ENCODE data around the gene CCDC27.
"Not testable (repeated sequence)": the region's sequence is repeated elsewhere in the genome, so short reads cannot be mapped to it uniquely, and the experiment has no call there.

CCDC27 gene

DNA sequence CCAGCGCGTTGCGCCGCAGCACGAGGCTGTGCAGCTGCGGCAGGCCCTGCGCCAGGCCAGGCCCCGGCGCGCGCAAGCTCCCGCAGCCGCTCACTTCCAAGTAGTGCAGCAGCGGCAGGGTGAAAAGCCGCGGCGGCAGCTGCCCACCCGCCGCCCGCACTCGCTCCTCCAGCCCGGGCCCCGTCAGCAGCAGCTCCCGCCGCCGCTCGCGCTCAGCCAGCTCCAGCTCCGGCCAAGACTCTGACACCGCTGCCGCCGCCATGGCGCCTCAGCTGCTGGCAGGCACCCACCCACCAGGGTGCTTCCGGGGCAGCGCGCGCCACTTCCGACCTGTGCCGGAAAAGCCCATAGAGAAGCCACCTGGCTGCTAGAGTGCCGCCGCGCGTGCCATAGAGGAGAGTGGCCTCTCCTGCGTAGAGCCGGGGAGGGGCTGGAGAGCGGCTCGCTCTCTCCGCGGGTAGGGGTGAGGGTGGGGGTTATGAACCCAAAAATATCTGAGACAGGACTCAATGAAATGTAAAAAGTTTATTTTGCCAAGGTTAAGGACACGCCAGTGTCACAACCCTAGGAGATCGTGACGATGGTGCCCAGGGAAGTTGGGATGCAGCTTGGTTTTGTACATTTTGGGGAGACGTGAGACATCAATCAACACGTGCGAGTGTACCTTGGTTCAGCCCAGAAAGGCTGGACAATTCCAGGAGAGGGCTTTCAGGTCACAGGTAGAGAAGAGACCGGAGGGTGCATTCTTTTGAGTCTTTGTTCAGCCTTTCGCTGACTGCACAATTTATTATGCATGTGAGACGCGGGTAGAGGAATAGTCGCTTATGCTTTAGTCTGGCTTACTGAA is 44.2 kb downstream of the CCDC27 start, which contains the start of gene LRRC47:
Gene LRRC47, minus strand, starts transcription at position 284 of the 847 bp plus-strand sequence. Its CDS starts 22 bp downstream, at position 262.
- no peak for FAIRE-seq

DNA sequence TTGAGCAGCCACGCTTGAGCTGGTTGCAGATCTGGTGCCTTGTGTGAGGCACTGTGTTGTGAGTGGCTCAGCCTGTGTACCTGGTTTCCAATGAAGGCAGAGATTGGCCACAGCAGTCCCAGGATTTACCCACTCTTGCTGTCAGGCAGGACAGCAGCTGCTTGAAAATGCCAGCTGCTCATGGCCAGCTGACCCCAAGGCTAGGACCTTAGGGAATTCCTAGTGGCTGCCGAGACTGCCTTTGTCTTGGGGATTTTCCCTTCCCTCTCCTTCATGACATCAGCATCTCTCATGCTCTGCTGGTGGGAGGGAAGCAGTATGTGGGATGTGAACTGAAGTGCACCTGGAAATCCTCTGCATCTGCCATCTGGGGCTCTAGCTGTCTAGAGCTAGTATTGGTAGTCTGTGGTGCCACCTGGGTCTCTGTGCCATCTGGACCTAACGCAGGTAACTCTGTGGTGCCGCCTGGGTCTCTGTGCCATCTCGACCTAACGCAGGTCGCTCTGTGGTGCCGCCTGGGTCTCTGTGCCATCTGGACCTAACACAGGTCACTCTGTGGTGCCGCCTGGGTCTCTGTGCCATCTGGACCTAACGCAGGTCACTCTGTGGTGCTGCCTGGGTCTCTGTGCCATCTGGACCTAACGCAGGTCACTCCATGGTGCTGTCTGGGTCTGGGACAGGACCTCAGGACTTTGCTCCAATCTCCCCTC is 47.9 kb downstream of the CCDC27 start:
- FAIRE-seq: no peak

DNA sequence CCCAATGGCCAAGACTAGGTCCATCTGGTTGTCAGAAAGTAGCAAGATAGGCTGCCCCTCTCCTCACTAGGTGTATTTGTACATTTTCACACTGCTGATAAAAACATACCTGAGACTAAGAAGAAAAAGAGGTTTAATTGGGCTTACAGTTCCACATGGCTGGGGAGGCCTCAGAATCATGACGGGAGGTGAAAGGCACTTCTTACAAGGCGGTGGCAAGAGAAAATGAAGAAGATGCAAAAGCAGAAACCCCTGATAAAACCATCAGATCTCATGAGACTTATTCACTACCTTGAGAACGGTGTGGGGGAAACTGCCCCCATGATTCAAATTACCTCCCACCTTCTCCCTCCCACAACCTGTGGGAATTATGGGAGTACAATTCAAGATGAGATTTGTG is 48.5 kb downstream of the CCDC27 start:
- not testable (repeated sequence) for FAIRE-seq

DNA sequence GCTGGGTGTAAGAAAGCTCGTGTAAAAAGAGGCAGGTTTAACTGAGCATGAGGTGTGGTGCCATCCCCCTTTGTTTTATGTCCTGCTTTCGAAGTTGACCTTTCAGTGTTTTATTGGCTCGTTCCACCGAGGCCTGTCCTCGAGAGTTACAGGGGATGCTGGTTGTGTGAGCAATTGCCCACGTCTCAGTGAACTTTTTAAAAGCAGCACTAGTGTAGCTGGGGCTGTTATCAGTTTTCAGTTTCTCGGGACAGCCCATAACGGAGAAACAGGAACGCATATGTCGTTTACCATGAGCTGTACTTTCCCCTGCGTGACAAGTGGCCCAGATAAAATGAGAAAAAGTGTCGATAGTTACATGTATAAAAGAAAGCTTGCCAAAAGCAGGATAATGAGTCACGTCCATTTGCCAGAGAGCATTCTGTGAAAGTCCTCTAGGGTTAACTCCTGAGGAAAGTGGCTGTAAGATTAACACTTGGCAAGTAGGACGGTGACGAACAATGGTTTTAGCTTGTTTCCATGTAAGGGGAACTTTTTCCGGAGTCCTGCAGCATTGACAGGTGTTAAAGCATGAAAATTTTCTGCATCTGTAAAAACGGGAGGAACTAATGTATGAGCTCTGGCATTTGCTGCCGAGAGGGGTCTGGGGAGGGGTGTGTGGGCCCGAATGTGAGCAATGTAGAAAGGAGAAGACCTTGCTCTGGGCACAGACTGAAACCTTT is 51.8 kb downstream of the CCDC27 start:
- no peak for FAIRE-seq

DNA sequence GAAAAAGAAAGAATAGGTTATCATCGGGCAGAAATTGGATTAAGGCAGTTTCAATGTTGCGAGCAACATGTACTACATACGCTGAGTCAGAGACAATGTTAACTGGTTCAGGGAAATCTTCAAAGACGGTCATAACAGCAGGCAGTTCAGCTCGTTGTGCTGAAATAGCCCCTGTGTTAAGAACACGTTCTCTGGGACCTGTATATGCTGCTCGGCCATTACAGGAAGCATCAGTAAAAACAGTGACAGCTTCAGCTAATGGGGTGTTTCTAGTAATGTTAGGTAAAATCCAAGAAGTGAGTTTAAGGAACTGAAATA is 52.3 kb downstream of the CCDC27 start:
- FAIRE-seq: not testable (repeated sequence)

DNA sequence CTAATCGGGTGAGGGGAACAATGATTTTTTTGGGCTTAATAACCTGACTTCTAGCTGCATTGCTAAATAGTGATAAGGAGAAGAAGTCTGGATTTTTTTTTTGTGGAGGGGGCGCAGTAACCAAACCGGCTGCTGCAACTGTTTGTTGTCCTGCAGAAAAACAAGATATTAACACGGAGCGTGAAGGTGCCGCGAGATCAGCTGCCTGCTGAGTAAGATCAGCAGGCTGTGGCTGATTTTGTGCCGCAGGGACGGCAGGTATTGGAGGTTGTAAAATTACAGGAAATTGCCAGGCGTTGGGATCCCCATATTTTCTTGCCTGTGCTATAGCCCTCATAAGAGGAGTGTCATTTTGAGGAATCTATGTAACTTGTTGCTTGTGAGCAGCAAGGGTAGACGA is 52.8 kb downstream of the CCDC27 start:
- FAIRE-seq: no peak

DNA sequence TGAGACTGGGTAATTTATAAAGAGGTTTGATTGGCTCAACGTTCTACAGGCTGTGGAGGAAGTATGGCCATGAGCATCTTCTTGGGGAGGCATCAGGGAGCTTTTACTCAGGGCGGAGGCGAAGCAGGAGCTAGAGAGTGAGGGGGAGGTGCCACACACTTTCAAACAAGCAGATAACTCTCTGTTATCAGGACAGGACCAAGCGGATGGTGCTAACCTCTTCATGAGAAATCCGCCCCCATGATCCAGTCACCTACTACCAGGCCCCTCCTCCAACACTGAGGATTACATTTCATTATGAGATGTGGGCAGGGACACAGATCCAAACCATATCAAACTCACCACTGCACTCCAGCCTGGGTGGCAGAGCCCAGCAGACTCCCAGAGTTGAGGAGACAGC is 55.5 kb downstream of the CCDC27 start:
- FAIRE-seq: no peak

DNA sequence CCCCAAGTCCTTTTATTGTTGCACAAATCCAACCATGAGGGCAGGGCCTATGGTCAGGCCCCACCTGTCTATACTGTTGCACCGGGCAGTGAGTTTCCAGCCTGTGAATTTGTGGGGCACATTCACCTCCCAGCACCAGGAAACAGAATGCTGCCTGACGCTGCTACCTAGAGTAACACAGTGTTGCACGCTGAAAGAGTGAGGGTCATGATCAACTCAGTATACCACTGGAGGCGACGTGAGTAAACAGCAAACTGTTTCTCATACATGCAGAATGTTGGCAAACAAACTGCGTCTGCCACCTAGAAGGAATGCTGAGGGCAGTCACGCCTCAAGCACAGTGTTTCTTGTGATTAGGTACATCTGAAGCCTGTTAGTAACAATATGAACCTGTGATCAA is 57.4 kb downstream of the CCDC27 start:
- FAIRE-seq: no peak

DNA sequence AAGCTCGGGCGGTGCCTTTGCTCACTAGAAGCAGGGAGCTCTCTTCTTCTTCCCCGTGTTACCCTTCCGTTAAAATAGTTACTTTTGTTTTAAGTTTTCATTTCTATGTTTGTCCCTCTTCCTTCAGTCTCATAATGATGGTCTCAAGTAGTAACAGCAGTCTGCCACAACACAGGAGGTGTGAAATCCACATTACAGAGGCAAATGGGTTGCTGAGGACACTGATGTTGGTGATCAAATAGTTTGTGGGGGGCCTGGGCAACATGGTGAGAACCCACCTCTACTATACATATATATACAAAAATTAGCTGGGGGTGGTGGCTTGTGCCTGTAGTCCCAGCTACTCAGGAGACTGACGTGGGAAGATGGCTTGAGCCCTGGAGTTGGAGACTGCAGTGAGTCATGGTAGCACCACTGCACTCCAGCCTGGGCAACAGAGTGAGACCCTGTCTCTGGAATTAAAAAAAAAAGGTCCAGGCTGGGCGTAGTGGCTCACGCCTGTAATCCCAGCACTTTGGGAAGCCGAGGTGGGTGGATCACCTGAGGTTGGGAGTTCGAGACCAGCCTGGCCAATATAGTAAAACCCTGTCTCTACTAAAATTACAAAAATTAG is 58.0 kb downstream of the CCDC27 start:
- FAIRE-seq: not testable (repeated sequence)

DNA sequence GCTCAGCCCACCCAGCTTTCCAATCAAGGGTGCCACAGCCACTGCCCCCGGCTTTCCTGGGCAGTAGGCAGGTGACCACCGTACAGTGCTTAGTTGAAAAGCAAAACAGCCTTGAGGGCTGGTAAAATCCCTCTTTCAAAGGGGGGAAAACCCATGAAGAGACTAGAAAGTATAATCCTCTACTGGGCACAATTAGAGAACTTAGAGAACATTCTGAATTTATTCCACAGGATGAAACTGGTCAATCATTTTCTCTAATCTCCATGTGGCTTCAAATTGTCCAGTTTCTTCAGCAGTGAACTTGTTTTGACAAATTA is 59.3 kb downstream of the CCDC27 start:
- no peak for FAIRE-seq

DNA sequence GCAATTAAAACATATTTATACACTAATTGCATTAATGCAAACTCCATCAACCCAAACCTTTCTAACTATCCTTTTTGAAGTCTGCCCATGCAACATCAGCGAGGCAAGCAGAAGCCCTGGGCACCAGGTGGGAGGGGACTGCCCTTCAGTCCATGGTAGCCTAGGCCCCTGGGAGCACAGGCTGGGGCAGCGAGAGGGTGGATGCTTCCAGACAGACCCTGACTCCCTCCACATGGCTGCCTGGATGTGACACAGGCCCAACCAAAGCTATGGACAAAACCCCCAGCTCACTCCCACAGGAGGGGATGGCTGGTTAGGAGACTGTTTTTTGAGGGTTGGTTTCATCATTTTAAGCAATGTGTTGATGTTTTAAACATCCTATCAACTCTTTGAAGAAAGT is 61.8 kb downstream of the CCDC27 start:
- FAIRE-seq: no peak

DNA sequence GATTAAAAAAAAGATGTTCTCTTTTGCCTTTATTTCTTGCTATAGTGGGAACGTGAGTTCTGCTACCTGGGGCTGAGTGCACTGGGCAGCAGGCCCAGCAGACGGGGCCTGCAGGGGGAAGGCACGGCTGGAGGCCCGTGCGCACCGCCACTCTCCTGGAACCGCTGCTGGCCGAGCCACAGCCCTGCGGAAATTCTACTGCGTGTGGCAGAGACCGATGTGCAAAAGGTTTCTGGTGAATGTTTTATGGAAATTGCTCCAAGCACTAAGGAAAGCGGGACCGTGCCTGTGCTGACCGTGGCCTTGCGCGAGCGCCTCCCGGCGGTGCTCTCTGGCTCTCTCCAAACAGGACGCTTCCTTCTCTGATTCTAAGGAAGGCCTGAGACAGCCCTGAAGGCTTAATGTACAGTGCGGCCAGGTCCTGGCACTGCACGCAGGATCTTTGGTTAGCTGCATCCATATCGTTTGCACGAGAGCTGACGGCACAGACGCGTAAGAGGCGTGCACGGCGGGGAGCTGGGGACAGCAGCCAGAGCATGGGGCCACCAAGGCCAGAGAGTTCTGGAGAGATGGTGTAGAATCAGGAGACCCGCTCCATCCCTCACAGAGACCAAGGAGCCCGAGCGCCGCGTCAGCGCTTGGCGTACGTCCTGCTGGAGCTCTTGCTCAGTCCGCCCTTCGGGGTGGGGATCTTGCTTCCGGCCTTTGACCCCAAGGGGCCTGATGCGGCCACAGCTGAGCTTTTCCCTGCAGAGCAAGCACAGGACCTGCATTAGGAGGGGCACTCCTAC is 62.7 kb downstream of the CCDC27 start:
- no peak for FAIRE-seq

DNA sequence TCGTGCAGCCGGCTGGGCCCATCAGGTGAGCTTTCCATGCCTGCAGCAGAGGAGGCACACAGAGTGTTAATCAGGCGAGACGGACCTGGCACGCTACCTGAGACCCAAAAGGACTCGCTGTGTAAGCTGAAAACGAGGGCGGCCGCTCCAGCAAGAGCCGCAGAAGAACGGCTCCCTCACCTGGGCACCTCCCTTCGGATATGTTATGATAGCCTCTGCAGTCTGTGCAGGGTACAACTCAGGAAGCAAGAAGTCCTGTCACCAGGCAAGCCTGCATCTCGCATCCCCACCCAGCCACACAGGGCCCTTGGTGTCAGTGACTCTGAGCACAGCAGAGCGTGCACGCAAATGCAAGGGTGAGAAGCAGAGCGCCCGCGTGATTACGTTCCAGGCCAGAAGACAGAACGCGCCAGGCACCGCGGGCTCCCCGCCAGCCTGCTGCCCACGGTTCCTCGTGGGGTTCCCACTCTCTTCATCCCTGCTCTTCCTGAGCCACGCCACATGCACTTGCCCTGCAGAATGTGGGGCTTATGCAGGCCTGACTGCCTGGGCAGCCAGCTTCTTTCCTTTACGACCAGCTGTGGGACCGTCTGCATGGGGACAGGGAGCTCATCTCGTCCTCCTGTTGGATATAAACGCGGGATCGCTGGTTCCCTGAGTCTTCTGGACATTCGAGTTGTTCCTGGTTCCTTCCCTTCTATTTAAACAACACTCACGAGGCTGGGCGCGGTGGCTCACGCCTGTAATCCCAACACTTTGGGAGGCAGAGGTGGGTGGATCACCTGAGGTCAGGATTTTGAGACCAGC is 64.3 kb downstream of the CCDC27 start:
- FAIRE-seq: no peak

DNA sequence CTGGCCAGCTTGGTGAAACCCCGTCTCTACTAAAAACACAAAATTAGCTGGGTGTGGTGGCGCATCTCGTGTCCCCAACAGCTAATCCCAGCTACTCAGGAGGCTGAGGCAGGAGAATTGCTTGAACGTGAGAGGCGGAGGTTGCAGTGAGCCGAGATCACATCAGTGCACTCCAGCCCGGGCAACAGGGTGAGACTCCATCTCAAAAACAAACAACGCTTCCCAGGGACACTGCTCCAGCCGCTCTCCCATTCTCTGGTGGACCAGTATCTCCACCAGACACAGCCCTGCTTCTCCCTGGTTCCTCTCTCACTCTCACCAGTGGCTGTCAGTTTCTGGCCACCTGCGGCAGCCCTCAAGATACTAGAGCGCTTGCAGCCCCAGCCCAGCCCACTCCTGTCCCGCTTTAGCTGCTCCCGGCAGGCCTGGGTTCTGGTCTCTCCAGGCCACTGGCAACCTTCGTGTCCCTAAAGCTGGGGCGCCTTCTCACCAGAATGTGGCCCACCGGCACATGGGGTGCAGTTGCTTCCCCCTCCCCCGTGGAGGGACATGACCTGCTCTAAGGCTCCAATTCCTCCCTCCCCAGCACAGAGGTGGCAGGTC is 65.0 kb downstream of the CCDC27 start:
- no peak for FAIRE-seq

DNA sequence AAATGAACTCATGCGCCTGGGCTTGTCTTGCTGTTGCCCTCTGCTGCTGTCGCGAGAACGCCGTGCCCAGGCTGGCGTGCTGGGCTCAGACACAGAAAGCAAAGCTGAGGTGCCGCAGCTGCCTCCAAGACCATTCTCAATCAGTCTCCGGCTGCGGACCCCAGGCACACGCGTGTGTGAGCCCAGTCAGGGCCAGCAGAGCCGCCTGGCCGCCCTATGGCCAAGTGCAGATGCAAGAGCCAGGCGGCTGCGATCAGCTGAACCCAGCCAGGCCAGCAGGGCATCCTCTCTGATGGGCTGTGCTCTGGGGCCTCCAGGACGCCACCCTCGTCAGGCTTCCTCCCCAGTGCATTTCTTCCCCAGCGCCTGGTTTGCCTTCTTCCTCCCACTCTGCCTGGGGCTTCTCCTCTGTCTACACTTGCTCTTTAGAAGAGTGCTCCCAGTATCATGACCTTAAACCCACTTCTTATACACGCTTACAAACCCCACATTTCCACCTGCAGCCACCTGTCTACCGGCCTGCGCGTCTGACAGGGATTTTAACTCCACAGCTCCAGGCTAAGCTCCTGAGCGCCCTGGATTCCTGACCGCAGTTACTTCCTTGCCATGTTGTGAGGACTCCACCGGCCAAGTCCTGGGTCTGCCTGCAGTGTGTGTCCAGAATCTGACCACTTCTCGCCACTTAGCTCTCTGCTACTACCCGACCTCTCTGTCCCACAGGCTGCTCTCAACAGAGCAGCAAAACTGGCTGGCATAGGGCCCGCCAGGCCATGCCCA is 65.8 kb downstream of the CCDC27 start:
- no peak for FAIRE-seq

DNA sequence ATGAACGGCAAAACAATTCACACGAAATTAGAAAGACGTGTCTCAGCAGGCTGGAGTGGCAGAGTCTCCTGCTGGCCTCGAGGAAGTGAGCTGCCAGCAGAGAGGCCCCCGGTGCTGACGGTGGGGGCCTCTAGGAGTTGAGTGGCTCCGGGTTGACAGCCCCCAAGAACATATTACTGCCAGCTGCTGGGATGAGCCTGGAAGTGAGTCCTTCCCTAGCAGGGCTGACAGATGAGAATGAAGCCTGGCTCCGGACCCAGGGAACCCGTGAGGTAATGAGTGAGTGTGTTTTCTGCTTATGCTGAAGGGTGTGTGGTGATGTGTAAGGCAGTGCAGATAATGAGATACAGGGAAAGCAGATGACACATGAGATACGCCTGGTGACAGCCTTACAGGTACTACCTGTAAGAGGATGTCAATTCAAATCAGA is 67.5 kb downstream of the CCDC27 start:
- no peak for FAIRE-seq

DNA sequence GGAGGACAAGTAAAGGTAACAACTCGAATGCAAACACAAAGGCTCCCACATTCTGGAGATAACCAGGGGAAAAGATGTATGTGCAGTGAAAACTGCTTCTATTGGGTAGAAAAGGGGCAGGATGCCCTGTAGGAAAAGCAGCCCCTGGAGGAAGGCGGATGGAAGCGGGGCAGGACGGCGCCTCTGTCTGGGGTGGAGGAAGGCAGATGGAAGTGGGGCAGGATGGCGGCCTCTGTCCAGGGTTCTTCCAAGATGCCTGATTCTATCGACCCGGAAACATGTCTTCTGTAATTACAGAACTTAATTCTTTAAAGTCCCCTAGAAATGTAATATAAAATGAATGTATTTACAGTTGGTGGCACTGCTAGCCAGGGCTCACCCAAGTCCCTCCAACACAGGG is 68.1 kb downstream of the CCDC27 start:
- FAIRE-seq: no peak

DNA sequence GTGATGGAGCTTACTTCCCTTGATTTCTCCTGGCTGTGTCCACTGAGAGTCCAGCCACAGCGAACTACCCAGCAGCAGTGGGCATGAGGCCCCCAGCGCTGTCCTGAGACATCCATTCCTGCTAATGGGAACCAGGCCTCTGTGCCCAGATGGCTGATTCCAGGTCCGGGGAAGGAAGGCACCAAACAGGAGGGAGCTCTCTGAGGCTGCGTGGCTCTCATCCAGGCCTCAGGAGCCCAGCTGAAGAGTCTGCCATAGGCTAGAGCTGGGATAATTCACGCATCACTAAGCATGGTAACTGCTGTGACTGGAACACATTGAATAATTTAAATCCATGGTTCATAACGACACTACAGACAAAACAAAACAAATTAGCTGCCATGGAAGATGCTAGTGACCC is 68.8 kb downstream of the CCDC27 start:
- FAIRE-seq: no peak

Data from endometrium (tissue), 2 donors.